Measurements from ENCODE around the gene PPEF1. TPM values are rescaled to one million over a fixed set of nuclear protein-coding genes. Genes with fewer than 3 reads are reported as not detected.

The PPEF1 gene
- total RNA-seq, 2 experiments from 2014 or later: not detected

DNA sequence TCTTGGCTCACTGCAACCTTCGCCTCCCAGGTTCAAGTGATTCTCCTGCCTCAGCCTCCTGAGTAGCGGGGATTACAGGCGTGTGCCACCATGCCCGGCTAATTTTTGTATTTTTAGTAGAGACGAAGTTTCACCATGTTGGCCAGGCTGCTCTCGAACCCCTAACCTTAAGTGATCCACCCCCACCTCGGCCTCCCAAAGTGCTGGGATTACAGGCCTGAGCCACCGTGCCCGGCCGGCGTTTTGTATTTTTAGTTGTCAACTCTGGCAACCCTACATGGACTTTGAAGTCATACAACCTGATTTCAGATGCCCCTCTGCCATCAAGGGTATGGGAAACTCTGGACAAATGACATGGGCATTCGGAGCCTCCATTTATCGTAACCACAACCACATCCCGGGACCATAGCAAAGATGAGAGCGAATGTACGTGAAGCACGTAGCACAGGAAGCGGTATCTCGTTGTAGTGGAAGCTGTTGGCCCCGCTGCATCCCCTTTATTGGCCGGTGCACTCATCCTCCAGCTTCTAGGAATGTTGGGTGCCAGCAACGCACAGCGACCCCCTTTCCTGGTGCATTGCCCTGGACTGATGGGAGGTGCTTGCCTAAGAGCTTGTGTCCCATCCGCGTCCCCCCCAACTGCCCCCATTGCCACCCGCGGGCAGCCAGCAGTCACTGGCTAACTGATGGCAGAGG lies 167.3 kb downstream of the PPEF1 start:
- DNase-seq (ENCODE audit: low spot score): no peak
- H3K4me1 ChIP-seq (ENCODE audit: insufficient read depth, low read length, poor library complexity, severe bottlenecking): no peaks in the 10 kb centered on the region
- no peak overlapping the region for H3K27ac ChIP-seq (ENCODE audit: low read depth, low read length, poor library complexity, severe bottlenecking)
- intact Hi-C loops (cut with micrococcal nuclease; ENCODE audit: unreplicated experiment): no loop called here
- BruUV-seq (replicated peaks): no TSS peak
- no peaks in the 10 kb centered on the region for H3K9me2 ChIP-seq (ENCODE audit: insufficient read depth, low read length)
- no peak overlapping the region for H3K4me2 ChIP-seq (ENCODE audit: low read length)
- no peaks in the 10 kb centered on the region for H3K9me3 ChIP-seq (ENCODE audit: low read length)
- no peaks in the 10 kb centered on the region for H4K20me1 ChIP-seq (ENCODE audit: insufficient read depth, low read length)
- H2AFZ ChIP-seq (ENCODE audit: low read length): no peak overlapping the region
- POLR2A ChIA-PET: no interaction called here
- H3K36me3 ChIP-seq (ENCODE audit: insufficient read depth, low read length): no peaks in the 10 kb centered on the region
- H3K79me2 ChIP-seq (ENCODE audit: insufficient read depth, low read depth, low read length): no peaks in the 10 kb centered on the region
- TF ChIP-seq, protein P1, sequence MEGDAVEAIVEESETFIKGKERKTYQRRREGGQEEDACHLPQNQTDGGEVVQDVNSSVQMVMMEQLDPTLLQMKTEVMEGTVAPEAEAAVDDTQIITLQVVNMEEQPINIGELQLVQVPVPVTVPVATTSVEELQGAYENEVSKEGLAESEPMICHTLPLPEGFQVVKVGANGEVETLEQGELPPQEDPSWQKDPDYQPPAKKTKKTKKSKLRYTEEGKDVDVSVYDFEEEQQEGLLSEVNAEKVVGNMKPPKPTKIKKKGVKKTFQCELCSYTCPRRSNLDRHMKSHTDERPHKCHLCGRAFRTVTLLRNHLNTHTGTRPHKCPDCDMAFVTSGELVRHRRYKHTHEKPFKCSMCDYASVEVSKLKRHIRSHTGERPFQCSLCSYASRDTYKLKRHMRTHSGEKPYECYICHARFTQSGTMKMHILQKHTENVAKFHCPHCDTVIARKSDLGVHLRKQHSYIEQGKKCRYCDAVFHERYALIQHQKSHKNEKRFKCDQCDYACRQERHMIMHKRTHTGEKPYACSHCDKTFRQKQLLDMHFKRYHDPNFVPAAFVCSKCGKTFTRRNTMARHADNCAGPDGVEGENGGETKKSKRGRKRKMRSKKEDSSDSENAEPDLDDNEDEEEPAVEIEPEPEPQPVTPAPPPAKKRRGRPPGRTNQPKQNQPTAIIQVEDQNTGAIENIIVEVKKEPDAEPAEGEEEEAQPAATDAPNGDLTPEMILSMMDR (conservative IDR thresholded peaks at IDR 0.05; ENCODE audit: low read length): no peak
- TF ChIP-seq EZH2phosphoT487 (IDR thresholded peaks at IDR 0.05; ENCODE audit: borderline replicate concordance, low read depth, low read length): no peak
- no peak overlapping the region for H3K4me3 ChIP-seq (ENCODE audit: low read depth, low read length, poor library complexity, severe bottlenecking)
- CTCF ChIA-PET (ENCODE audit: unreplicated experiment): no interaction called here

DNA sequence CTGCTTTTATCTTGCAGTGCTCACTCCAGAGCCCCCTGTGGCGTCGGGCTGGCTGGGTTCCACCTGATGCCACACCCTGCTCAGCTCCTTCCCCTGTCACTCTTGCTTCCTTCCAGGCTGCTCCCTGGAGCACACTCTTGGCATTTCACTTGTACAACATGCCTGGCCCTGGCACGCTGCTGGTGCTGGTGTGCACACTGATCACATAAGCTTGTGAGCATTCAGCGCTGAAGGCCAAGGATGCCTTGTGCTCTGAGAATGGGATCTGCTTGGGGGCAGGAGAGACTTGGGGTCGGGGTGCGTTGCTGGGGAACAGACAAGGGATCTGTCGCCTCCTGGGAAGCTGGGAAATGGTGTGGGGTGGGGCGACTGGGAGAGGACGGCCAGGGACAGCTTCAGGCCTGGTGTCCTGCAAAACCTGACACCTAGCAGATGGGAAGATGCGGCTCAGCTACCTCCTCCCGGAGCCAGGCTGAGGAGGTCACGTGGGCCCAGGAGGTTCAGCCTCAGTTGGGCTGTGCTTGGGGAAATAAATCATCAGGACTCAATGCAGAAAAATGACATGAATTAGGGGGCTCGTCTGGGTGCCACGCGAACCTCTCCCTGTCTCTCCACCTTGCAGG lies 167.9 kb downstream of the PPEF1 start:
- TF ChIP-seq, protein P1 (conservative IDR thresholded peaks at IDR 0.05; ENCODE audit: low read length): no peak
- no peak for TF ChIP-seq EZH2phosphoT487 (IDR thresholded peaks at IDR 0.05; ENCODE audit: borderline replicate concordance, low read depth, low read length)
- CTCF ChIA-PET (ENCODE audit: unreplicated experiment): no interaction called here
- no peak overlapping the region for H3K27ac ChIP-seq (ENCODE audit: low read depth, low read length, poor library complexity, severe bottlenecking)
- H3K4me3 ChIP-seq (ENCODE audit: low read depth, low read length, poor library complexity, severe bottlenecking): no peak overlapping the region
- no peaks in the 10 kb centered on the region for H4K20me1 ChIP-seq (ENCODE audit: insufficient read depth, low read length)
- intact Hi-C loops (cut with micrococcal nuclease; ENCODE audit: unreplicated experiment): no loop called here
- no peak overlapping the region for H3K4me2 ChIP-seq (ENCODE audit: low read length)
- H3K9me3 ChIP-seq (ENCODE audit: low read length): no peaks in the 10 kb centered on the region
- no TSS peak for BruUV-seq (replicated peaks)
- no peaks in the 10 kb centered on the region for H3K36me3 ChIP-seq (ENCODE audit: insufficient read depth, low read length)
- no peaks in the 10 kb centered on the region for H3K79me2 ChIP-seq (ENCODE audit: insufficient read depth, low read depth, low read length)
- no peaks in the 10 kb centered on the region for H3K9me2 ChIP-seq (ENCODE audit: insufficient read depth, low read length)
- DNase-seq (ENCODE audit: low spot score): no peak
- no peak overlapping the region for H2AFZ ChIP-seq (ENCODE audit: low read length)
- H3K4me1 ChIP-seq (ENCODE audit: insufficient read depth, low read length, poor library complexity, severe bottlenecking): no peaks in the 10 kb centered on the region
- POLR2A ChIA-PET: interaction anchor here (0.6 kb wide), 1 partner anchor 169 kb away, joined by 3 read pairs; no protein-coding TSS in a partner anchor

DNA sequence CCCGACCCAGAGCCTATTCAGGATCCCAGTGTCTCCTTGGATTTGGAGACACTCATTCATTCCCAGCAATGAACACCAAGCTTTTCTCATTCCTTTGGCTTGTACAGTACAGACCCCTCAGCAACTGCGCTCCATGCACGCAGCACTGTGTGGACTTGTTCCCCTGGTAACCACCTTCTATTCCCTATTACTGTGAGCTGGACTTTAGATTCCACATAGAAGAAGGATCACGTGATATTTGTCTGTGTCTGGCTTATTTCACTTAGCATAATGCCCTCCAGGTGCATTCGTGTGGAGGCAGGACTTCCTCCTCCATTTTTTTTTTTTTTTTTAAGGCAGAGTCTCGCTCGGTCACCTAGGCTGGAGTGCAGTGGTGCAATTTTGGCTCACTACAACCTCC lies 170.0 kb downstream of the PPEF1 start:
- intact Hi-C loops (cut with micrococcal nuclease; ENCODE audit: unreplicated experiment): no loop called here
- Histone ChIP-seq H3K4me3 (ENCODE audit: low read depth, low read length, poor library complexity, severe bottlenecking) (no peak overlapping the region), H3K79me2 (ENCODE audit: insufficient read depth, low read depth, low read length) (no peaks in the 10 kb centered on the region), H3K4me2 (ENCODE audit: low read length) (no peak overlapping the region), H3K9me2 (ENCODE audit: insufficient read depth, low read length) (no peaks in the 10 kb centered on the region), H3K9me3 (ENCODE audit: low read length) (no peaks in the 10 kb centered on the region), H3K27ac (ENCODE audit: low read depth, low read length, poor library complexity, severe bottlenecking) (no peak overlapping the region), H3K36me3 (ENCODE audit: insufficient read depth, low read length) (no peaks in the 10 kb centered on the region), H3K4me1 (ENCODE audit: insufficient read depth, low read length, poor library complexity, severe bottlenecking) (no peaks in the 10 kb centered on the region), H2AFZ (ENCODE audit: low read length) (no peak overlapping the region), H4K20me1 (ENCODE audit: insufficient read depth, low read length) (no peaks in the 10 kb centered on the region)
- no peak for TF ChIP-seq EZH2phosphoT487 (IDR thresholded peaks at IDR 0.05; ENCODE audit: borderline replicate concordance, low read depth, low read length)
- TF ChIP-seq, protein P1 (conservative IDR thresholded peaks at IDR 0.05; ENCODE audit: low read length): no peak
- POLR2A ChIA-PET: no interaction called here
- DNase-seq (ENCODE audit: low spot score): no peak
- BruUV-seq (replicated peaks): no TSS peak
- CTCF ChIA-PET (ENCODE audit: unreplicated experiment): no interaction called here
